HPDE6-E6E7 (cell line): Measurements from ENCODE around the gene TNIK.
"Not testable (repeated sequence)": the region's sequence is repeated elsewhere in the genome, so short reads cannot be mapped to it uniquely, and the experiment has no call there.

Experiments
- DNase-seq: peaks from one replicate; pipeline ENCODE4 v3.0.0; 2011; ENCODE audit warnings: missing footprints; ENCODE audit errors: extremely low spot score

TNIK gene

GRCh38 chr3:171311784-171312183 lies 148.4 kb downstream of the TNIK start:
- DNase-seq: no peak

GRCh38 chr3:171309906-171310359 lies 150.3 kb downstream of the TNIK start:
- peak; percentile 37 for DNase-seq

- no peak for DNase-seq
These were observed 152.2 kb downstream of the TNIK start for GRCh38 chr3:171307988-171308387.

- no peak for DNase-seq
These were observed 153.1 kb downstream of the TNIK start for GRCh38 chr3:171307046-171307585.

GRCh38 chr3:171306631-171307030 lies 153.6 kb downstream of the TNIK start:
- no peak for DNase-seq

GRCh38 chr3:171305823-171306222 lies 154.4 kb downstream of the TNIK start:
- DNase-seq: not testable (repeated sequence)

- DNase-seq: not testable (repeated sequence)
These were observed 155.7 kb downstream of the TNIK start for GRCh38 chr3:171304498-171304897.

GRCh38 chr3:171304017-171304416 lies 156.2 kb downstream of the TNIK start:
- DNase-seq: not testable (repeated sequence)

GRCh38 chr3:171301998-171302397 lies 158.2 kb downstream of the TNIK start:
- no peak for DNase-seq

GRCh38 chr3:171301002-171301401 lies 159.2 kb downstream of the TNIK start:
- no peak for DNase-seq

GRCh38 chr3:171297951-171298350 lies 162.3 kb downstream of the TNIK start:
- DNase-seq: no peak

GRCh38 chr3:171297207-171297606 lies 163.0 kb downstream of the TNIK start:
- DNase-seq: no peak

- DNase-seq: no peak
These were observed 164.5 kb downstream of the TNIK start for GRCh38 chr3:171295484-171296373.

GRCh38 chr3:171293142-171293782 lies 166.9 kb downstream of the TNIK start:
- DNase-seq: no peak

- no peak for DNase-seq
These were observed 169.5 kb downstream of the TNIK start for GRCh38 chr3:171290680-171291079.

GRCh38 chr3:171289291-171289690 lies 170.9 kb downstream of the TNIK start:
- DNase-seq: no peak

GRCh38 chr3:171287761-171288160 lies 172.4 kb downstream of the TNIK start:
- DNase-seq: not testable (repeated sequence)

GRCh38 chr3:171286580-171287249 lies 173.5 kb downstream of the TNIK start:
- no peak for DNase-seq

- no peak for DNase-seq
These were observed 174.9 kb downstream of the TNIK start for GRCh38 chr3:171285287-171285686.

- peak; percentile 71 for DNase-seq
These were observed 175.7 kb downstream of the TNIK start for GRCh38 chr3:171284308-171285075.

GRCh38 chr3:171283848-171284222 lies 176.4 kb downstream of the TNIK start:
- DNase-seq: no peak
